HUDEP-2 (cell line): ENCODE measurements around the gene PALLD.

ENCODE experiments used
- DNase-seq, 76 experiments: peaks; one replicate each; lab custom pipeline; 2025; ENCODE audit not compliant: unreplicated experiment in 76 of 76; lab: John Stamatoyannopoulos, UW

PALLD gene

GRCh38 chr4:168837922-168838321 is 341.1 kb downstream of the PALLD start:
- DNase-seq: no peak

- DNase-seq: no peak
These were observed 343.0 kb downstream of the PALLD start for GRCh38 chr4:168839758-168840391.

- no peak for DNase-seq
These were observed 343.5 kb downstream of the PALLD start for GRCh38 chr4:168840392-168840763.

DNA sequence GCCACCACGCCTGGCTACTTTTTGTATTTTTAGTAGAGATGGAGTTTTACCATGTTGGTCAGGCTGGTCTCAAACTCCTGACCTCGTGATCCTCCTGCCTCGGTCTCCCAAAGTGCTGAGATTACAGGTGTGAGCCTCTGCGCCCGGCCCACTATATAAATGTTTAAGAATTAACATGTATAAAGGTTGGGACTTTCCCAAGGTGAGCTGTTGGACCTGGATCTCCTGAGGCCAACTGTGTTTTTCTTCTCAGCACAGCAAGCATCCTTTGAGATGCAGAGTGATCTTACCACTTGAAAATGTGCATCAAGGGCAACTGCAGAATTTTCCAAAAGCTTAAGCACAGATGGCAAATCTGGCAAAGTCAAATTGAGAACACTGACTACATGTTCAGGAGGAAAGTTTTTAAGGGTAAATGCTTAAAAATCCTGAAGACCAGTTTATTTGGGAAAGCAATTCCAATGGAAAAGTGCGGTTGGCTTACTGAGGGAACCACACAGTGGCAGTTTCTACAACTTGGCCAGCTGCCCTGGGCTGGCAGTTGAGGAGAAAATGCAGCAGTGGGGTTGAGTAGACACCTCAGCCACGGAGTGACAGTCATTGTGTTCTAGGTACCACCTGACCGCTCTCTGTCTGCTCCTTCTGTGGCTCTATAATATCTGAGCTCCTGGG is 344.3 kb downstream of the PALLD start:
- DNase-seq: no peak

DNA sequence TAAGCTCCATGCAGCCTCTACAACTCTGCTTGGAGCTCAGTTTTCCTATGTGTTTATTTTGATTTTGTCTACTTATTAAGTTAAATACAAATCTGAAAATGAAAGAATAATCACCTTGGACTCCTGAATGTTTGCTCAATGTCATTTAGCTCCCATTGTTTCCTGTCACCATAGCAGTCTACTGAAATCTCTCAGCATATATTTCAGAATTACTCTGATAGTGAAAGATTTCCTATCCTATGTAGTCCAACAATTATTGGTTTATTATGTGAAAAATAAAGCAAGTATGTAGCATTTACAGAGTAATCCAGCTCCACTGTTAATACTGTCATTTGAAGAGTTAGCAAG is 344.8 kb downstream of the PALLD start:
- DNase-seq: no peak

- DNase-seq: no peak
These were observed 345.3 kb downstream of the PALLD start for GRCh38 chr4:168842186-168842585.

DNA sequence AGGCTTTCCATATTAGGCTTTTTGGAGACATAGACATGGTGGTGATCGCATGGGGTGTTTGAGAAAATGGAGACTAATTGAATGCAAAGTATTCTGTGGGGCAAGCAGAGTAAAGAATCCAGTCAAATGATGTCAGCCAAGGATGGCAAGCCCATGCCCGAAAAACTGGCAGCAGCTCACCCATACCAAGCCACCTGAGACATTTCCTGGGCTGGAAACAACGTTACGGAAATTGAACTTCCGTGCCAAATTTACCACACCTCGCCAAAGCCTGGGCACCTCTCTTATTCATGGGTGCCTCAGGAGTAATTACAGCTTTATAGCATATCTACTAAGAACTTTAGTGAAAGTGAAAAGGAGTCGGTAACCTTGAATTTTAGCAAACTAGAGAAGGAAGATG is 346.8 kb downstream of the PALLD start:
- DNase-seq: no peak

- no peak for DNase-seq
These were observed 347.6 kb downstream of the PALLD start for GRCh38 chr4:168844353-168845049.

DNA sequence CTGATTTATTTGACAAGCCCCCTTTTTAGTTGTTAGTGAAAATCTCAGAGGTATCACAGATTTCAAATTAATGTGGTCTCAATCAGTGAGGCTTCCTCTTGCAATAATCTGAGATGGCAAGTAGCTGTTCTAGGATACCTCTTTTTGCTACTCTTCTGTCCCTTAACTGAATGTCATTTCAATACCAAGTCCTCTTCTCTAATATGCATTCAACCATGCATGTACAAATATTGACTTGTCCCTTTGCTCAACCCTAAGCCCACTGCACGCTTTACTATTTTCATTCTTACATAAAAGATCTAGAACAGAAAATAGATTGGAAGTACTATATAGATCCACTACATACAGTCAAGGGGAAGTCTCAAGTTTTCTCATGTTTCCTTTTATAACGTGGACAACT is 349.0 kb downstream of the PALLD start:
- DNase-seq: no peak

DNA sequence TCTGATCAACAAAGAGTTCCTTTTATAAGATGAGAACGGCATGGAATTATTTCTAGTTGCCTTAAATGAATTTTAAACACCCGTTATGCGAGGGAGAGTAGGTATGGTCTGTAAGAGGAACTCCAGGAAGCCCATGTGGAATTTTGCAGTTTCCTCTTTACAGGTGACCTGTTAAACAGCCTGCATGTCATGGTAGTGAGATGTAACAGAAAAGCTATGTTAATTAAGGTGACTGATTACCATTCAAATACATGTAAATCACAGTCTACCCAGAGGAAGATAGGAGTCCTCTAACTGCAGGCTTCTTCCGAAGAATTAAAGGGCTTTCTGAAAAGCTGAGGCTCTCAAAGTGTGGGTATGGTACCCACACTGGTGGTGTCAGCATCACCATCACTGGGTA is 349.6 kb downstream of the PALLD start:
- no peak for DNase-seq

DNA sequence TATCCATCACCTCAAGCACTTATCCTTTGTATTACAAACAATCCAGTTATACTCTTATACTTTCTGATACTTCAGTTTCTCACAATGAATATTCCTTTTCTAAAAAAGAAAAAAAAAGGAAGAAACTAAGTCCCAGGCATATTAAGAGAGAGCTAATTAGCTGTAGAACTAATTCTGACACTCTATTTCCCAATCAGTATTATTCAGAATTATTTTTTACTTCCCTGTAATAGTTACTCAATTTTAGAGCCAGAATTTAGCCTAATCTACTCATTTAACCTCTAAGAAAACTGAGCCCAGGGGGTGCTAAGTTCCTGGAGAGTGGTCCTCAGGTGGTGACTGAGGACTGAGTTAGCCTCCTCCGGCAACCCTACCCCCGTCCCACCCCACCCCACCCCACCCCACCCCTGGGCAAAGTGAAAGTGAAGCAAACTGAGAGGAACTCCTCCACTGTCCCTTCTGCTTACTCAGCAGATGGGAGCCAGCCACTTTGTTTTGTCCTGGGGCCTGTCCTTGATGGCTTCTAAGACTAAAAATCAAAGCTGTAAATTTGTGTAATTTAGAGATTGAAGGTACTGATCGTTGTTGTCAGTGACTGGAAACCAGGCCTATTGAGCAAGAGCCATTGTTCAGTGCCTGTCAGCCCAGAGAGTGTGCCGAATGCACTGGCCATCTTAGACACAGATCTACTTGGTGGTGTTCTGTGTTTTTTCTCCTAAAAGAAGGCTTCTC is 351.1 kb downstream of the PALLD start:
- DNase-seq: no peak

- no peak for DNase-seq
These were observed 352.3 kb downstream of the PALLD start for GRCh38 chr4:168849030-168849675.

GRCh38 chr4:168849997-168850396 is 353.1 kb downstream of the PALLD start:
- DNase-seq: no peak

DNA sequence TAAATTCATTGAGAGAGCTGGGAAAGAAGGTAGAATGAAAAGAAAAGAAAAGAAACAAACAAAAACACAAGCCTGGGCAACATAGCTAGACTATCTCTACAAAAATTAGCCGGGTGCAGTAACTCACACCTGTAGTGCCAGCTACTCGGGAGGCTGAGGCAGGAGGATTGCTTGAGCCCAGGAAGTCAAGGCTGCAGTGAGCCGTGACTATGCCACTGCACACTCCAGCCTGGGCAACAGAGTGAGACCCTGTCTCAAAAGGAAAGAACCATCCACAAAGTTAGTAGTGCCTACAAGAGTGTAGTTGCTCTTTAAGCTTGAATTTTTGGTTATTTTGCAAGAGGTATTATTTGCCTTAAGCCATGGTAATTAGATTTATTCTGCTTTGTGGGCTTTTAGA is 355.5 kb downstream of the PALLD start:
- DNase-seq: no peak

- DNase-seq: no peak
These were observed 356.3 kb downstream of the PALLD start for GRCh38 chr4:168852933-168853713.

DNA sequence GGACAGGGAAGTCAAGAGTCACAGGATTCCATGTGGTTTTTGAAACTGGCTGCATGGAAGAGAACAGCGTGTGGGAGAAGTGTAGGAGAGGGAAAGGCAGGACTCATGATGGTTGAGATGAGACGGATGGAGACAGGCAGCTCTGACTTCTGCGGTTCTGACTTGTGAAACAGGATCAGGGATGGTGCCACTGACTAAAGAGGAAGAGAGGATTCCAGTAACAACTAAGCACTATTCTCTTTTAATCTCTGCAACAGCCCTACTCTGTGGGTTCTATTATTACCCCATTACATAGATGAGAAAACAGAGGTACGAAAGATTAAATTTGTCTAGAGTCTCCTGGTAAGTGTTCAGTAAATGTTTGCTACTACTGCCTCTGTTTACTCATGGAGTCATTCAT is 356.9 kb downstream of the PALLD start:
- DNase-seq: no peak

- DNase-seq: no peak
These were observed 357.6 kb downstream of the PALLD start for GRCh38 chr4:168854350-168854921.

DNA sequence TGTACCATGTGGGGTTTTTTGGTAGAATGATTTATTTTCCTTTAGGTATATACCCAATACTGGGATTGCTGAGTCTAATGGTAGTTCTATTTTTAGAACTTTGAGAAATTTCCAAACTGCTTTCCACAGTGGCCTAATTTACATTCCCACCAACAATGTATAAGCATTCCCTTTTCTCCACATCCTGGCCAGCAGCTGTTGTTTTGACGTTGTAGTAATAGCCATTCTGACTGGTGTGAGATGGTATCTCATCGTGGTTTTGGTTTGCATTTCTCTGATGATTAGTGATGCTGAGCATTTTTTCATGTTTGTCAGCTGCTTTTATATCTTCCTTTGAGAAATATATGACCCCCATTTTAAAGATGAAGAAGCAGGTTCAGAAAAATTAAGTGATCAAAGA is 359.5 kb downstream of the PALLD start:
- no peak for DNase-seq

- DNase-seq: no peak
These were observed 360.2 kb downstream of the PALLD start for GRCh38 chr4:168857009-168857408.
